Measurements from ENCODE around the gene PRKN. TPM values are rescaled to one million over a fixed set of nuclear protein-coding genes. Genes with fewer than 3 reads are reported as not detected.

The PRKN gene
- total RNA-seq, 1 donor from 2014 or later, result 0.79 TPM

DNA sequence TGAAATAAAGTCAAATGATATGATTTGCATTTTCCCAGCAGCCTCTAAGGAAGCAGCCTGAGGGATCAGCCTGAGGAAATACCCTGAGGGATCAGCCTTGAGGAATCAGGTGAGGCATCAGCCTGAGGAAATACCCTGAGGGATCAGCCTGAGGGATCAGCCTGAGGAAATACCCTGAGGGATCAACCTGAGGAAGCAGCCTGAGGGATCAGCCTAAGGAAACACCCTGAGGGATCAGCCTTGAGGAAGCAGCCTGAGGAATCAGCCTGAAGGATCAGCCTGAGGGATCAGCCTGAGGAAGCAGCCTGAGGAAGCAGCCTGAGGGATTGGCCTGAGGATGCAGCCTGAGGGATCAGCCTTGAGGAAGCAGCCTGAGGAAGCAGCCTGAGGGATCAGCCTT is 784.0 kb downstream of the PRKN start:
- Histone ChIP-seq H3K36me3 (ENCODE audit: control insufficient read depth, insufficient read depth, low read length) (no peaks in the 10 kb centered on the region), H3K27me3 (ENCODE audit: control insufficient read depth, insufficient read depth, low read length) (no peaks in the 10 kb centered on the region), H3K4me3 (ENCODE audit: low read depth, low read length) (no peak overlapping the region)
- TF ChIP-seq, protein P1, sequence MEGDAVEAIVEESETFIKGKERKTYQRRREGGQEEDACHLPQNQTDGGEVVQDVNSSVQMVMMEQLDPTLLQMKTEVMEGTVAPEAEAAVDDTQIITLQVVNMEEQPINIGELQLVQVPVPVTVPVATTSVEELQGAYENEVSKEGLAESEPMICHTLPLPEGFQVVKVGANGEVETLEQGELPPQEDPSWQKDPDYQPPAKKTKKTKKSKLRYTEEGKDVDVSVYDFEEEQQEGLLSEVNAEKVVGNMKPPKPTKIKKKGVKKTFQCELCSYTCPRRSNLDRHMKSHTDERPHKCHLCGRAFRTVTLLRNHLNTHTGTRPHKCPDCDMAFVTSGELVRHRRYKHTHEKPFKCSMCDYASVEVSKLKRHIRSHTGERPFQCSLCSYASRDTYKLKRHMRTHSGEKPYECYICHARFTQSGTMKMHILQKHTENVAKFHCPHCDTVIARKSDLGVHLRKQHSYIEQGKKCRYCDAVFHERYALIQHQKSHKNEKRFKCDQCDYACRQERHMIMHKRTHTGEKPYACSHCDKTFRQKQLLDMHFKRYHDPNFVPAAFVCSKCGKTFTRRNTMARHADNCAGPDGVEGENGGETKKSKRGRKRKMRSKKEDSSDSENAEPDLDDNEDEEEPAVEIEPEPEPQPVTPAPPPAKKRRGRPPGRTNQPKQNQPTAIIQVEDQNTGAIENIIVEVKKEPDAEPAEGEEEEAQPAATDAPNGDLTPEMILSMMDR (IDR thresholded peaks at IDR 0.05; ENCODE audit: insufficient read depth, low read length, severe bottlenecking), result no peak
- no peak for FAIRE-seq
- no peak for DNase-seq (ENCODE audit: low read depth)

DNA sequence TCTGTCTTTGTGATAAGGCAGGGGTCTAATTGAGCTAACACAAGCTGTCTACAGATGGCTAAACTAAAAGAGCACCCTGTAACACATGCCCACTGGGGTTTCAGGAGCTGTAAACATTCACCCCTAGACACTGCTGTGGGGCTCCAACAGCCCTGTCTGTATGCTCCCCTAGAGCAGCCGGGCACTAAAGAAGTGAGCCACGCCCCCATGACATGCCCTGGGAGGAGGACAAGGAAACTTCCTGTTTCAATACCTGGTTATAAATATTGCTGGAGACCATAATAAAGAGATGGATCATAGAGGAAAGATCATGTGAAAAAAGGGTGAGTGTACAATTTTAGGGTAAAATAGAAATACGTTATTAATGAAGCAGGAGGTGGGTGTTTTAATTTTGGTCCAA is 786.0 kb downstream of the PRKN start:
- DNase-seq (ENCODE audit: low read depth) (no peak), FAIRE-seq (no peak)
- H3K4me3 ChIP-seq (ENCODE audit: low read depth, low read length), result no peak overlapping the region
- TF ChIP-seq, protein P1 (IDR thresholded peaks at IDR 0.05; ENCODE audit: insufficient read depth, low read length, severe bottlenecking), result no peak
- no peaks in the 10 kb centered on the region for H3K36me3 ChIP-seq (ENCODE audit: control insufficient read depth, insufficient read depth, low read length)
- H3K27me3 ChIP-seq (ENCODE audit: control insufficient read depth, insufficient read depth, low read length), result no peaks in the 10 kb centered on the region

DNA sequence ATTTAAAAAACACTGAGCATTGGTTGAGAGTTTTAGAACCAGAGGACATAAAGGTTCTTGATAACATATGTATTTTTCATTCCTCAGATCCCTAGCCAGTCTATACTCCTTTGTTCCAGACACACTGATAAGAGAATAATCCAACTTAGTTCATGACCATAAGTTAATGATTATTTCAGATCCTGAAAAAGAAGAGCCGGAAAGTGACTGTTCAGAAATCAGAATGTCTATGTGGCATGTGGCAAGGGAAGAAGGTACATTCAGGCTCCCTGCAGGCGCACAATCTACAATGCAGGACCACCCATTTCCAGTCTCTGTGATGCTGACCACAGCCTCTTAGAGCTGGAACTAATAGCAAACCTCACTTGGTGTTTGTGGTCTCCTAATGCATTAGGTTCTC is 787.0 kb downstream of the PRKN start:
- FAIRE-seq, result no peak
- TF ChIP-seq, protein P1 (IDR thresholded peaks at IDR 0.05; ENCODE audit: insufficient read depth, low read length, severe bottlenecking), result no peak

DNA sequence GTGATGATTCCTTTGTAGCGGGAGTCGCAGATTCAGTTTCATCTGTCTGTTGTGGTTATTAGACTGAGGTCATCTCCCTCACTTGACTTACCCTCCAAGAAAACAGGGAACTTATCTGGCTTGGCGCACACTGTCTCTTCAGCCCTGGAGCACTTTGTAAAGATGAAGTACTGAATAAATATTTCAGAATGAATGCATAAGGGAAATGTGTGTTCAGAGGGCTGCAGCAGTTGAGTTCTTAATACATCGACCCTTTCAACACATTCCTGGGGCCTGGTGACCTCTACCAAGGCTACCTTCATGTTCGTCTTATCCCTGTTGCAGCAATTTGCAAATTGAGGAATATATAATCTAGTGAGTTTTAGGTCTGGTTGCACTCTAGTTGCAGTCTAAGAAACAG is 801.2 kb downstream of the PRKN start:
- TF ChIP-seq, protein P1 (IDR thresholded peaks at IDR 0.05; ENCODE audit: insufficient read depth, low read length, severe bottlenecking), result no peak
- no peak for DNase-seq (ENCODE audit: low read depth)
- FAIRE-seq, result no peak
- H3K4me3 ChIP-seq (ENCODE audit: low read depth, low read length), result no peak overlapping the region
- H3K27me3 ChIP-seq (ENCODE audit: control insufficient read depth, insufficient read depth, low read length), result no peaks in the 10 kb centered on the region
- H3K36me3 ChIP-seq (ENCODE audit: control insufficient read depth, insufficient read depth, low read length), result no peaks in the 10 kb centered on the region

More for the DNA sequence above, 787.0 kb downstream of the PRKN start:
- no peaks in the 10 kb centered on the region for H3K27me3 ChIP-seq (ENCODE audit: control insufficient read depth, insufficient read depth, low read length)
- no peak for DNase-seq (ENCODE audit: low read depth)
- no peaks in the 10 kb centered on the region for H3K36me3 ChIP-seq (ENCODE audit: control insufficient read depth, insufficient read depth, low read length)
- no peak overlapping the region for H3K4me3 ChIP-seq (ENCODE audit: low read depth, low read length)

DNA sequence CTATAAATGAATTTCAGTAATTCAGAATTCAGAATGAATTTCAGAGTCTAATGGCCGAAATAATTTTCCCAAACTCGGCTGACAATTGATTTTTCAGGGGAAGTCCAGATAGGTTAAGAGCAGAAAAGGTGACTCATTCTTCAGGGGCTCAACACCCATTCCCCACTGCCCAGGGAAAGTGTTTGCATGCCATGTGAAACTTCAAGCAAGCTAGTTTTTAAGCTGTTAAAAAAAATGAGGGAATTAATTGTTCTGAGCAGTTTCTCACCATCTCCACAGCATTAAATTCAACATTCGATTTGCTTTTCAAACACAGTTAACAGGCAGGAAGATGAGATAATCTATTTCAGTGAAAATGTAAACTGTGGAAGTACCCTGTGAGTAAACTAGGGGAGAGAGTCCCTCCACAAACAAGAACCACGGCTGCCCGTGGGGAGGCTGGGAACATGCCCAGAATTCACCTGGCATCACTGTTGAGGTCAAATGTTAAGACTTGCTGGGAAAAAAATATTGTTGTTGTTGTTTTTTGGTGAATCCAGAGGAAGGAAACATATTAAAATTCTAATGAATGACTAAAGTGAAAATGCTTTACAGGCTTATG is 803.0 kb downstream of the PRKN start:
- Histone ChIP-seq H3K36me3 (ENCODE audit: control insufficient read depth, insufficient read depth, low read length) (no peaks in the 10 kb centered on the region), H3K4me3 (ENCODE audit: low read depth, low read length) (no peak overlapping the region), H3K27me3 (ENCODE audit: control insufficient read depth, insufficient read depth, low read length) (no peaks in the 10 kb centered on the region)
- DNase-seq (ENCODE audit: low read depth), result no peak
- TF ChIP-seq, protein P1 (IDR thresholded peaks at IDR 0.05; ENCODE audit: insufficient read depth, low read length, severe bottlenecking), result no peak
- FAIRE-seq, result no peak

DNA sequence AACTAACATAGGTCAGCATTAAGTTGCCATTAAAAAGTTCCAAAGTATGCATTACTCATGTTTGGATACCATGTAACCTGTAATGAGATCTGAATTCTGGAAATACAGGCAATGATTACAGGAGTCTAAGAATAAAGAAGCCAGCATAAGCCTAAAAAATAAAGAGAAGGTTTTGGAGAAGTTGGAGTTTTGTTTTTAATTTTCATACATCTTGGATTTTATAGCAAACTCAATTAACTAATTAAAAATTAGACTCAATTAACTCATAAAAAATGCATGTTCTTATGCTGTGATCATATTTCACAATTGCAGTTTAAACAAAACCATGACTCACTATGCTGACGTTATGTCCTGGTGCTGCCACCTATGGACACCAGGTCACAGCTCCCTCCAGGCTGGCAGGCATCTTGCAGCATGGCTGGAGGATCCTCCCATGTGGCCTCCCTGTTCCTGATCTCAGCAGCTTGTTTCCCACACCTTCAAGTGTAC is 804.9 kb downstream of the PRKN start:
- Histone ChIP-seq H3K27me3 (ENCODE audit: control insufficient read depth, insufficient read depth, low read length) (no peaks in the 10 kb centered on the region), H3K36me3 (ENCODE audit: control insufficient read depth, insufficient read depth, low read length) (no peaks in the 10 kb centered on the region), H3K4me3 (ENCODE audit: low read depth, low read length) (no peak overlapping the region)
- TF ChIP-seq, protein P1 (IDR thresholded peaks at IDR 0.05; ENCODE audit: insufficient read depth, low read length, severe bottlenecking), result peak; percentile 55
- FAIRE-seq (no peak), DNase-seq (ENCODE audit: low read depth) (peak; percentile 77)

All from bronchial epithelial cell (primary cell).